D721Med (cell line): ENCODE data around the gene RING1.

Source experiments
- DNase-seq: peaks from one replicate; pipeline ENCODE4 v3.0.0; 2011; ENCODE audit warnings: low spot score; ENCODE audit not compliant: insufficient read length
- FAIRE-seq: peaks from 2 replicates; lab custom pipeline; 2011; peaks lifted over from hg19 to GRCh38; lab: Jason Lieb, UNC
- CTCF ChIP-seq: IDR thresholded peaks from 2 replicates; pipeline ENCODE4 v1.5.1; 2012; ENCODE audit warnings: mild to moderate bottlenecking, control low read depth; ENCODE audit not compliant: insufficient read depth; ENCODE audit errors: missing control alignments

RING1 gene

GRCh38 chr6:33189625-33190448, 18.5 kb upstream of the RING1 start:
- FAIRE-seq, result no peak
- no peak for TF ChIP-seq CTCF
- no peak for DNase-seq

GRCh38 chr6:33190504-33191107, 17.7 kb upstream of the RING1 start:
- DNase-seq, result no peak
- no peak for FAIRE-seq
- TF ChIP-seq CTCF, result no peak

GRCh38 chr6:33191383-33192104, 16.8 kb upstream of the RING1 start:
- no peak for DNase-seq
- FAIRE-seq, result no peak
- no peak for TF ChIP-seq CTCF

- no peak for DNase-seq
- TF ChIP-seq CTCF, result no peak
Measured at GRCh38 chr6:33192105-33192646, 16.1 kb upstream of the RING1 start, which contains the start of gene COL11A2. TSS of gene COL11A2 (minus strand) at chr6:33192467. CDS start at chr6:33192240, 227 bp downstream.

GRCh38 chr6:33192671-33193602, 15.4 kb upstream of the RING1 start:
- TF ChIP-seq CTCF, result no peak
- no peak for DNase-seq
- no peak for FAIRE-seq

More at GRCh38 chr6:33192105-33192646, 16.1 kb upstream of the RING1 start, which contains the start of gene COL11A2:
- no peak for FAIRE-seq

- TF ChIP-seq CTCF, result no peak
- no peak for DNase-seq
- no peak for FAIRE-seq
Measured at GRCh38 chr6:33193619-33194018, 14.7 kb upstream of the RING1 start.
